ENCODE data around the gene PDE6A. TPM values are rescaled to one million over a fixed set of nuclear protein-coding genes. Genes with fewer than 3 reads are reported as not detected.
A peak's percentile ranks its signal among the peaks of the same experiment; 100 is the strongest.

PDE6A gene
- polyA plus RNA-seq, 2 of the 4 experiments (the other 2 are of a cell fraction): 0.28 to 0.35 TPM

DNA sequence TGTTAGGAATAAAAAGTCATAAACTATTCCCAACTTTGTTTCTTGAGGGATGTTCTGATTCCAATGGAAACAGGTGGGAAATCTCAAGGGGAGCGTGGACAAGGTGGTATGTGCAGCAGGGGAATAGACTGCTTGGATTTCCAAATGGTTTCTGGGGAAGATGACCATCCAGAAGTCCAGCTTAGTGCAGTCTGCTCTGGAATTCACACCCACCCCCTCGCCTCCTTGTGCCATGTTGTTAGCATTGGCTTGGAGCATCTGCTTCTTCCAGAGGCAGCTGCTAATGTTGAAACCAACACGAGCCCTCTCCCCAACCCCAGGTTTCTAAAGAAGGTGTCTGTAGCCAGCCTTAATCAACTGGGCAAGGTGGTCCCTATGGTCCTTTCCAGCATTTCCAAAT lies 90.9 kb downstream of the PDE6A start:
- Histone ChIP-seq H3K4me3 (no peak overlapping the region), H3K4me2 (no peak overlapping the region), H3K4me1 (peaks cover 18% of the 10 kb centered on the region), H3K9me3 (no peaks in the 10 kb centered on the region), H3K27ac (peak overlapping the region; percentile 8 to 36; a peak in 1 of 6 replicates)
- ChIA-PET POLR2A (interaction anchor here (1.2 kb wide), 1 partner anchor 107 kb away, joined by 9 read pairs; the partner anchor contains the start of gene SLC26A2), CTCF (interaction anchor here (0.8 to 35.9 kb wide), 34 partner anchors 8 to 235 kb away, joined by 3 to 768 read pairs (median 7); partner anchors contain the start of genes HMGXB3, SLC26A2 and TIGD6)
- TF ChIP-seq HDAC2 (IDR thresholded peaks at IDR 0.05) (no peak), NPAS2 (CRISPR knock-in tag; IDR thresholded peaks at IDR 0.05; ENCODE audit: borderline replicate concordance) (no peak), POLR2AphosphoS2 (conservative IDR thresholded peaks at IDR 0.05; ENCODE audit: low read length) (no peak), KDM5A (IDR thresholded peaks at IDR 0.05) (no peak), ZSCAN20 (CRISPR knock-in tag; IDR thresholded peaks at IDR 0.05) (no peak), ZFP36 (IDR thresholded peaks at IDR 0.05; ENCODE audit: borderline replicate concordance, partially characterized antibody) (no peak), EHMT2 (IDR thresholded peaks at IDR 0.05; ENCODE audit: low read depth) (no peak), GATA3 (IDR thresholded peaks at IDR 0.05; ENCODE audit: borderline replicate concordance) (no peak), RARB (CRISPR knock-in tag; IDR thresholded peaks at IDR 0.05) (no peak), KDM1A (IDR thresholded peaks at IDR 0.05; ENCODE audit: low read depth) (no peak)
- TF ChIP-seq, protein P1, sequence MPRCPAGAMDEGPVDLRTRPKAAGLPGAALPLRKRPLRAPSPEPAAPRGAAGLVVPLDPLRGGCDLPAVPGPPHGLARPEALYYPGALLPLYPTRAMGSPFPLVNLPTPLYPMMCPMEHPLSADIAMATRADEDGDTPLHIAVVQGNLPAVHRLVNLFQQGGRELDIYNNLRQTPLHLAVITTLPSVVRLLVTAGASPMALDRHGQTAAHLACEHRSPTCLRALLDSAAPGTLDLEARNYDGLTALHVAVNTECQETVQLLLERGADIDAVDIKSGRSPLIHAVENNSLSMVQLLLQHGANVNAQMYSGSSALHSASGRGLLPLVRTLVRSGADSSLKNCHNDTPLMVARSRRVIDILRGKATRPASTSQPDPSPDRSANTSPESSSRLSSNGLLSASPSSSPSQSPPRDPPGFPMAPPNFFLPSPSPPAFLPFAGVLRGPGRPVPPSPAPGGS (IDR thresholded peaks at IDR 0.05): no peak
- ATAC-seq (no peak), DNase-seq (ENCODE audit: low read depth in 1 of 2, low spot score in 1 of 2) (no peak), FAIRE-seq (no peak)
- 90% methylated on average over 3 of the region's 3 CpGs for WGBS (ENCODE audit: missing lambda C conversion rate)

DNA sequence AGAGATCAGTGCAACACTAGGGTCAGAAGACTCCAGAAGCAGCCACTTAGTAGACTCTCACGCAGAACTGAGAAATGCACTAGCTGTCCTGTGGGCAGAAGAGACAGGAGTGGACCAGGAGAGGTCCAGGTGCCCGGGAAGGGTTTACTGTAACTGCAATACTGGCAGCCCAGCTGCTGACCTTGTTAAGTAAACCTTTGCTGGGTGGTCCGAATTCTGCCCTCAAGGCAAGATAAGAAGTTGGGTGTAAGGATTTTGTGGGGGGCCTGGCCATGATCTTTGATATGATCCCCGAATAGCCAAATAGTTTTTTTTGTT lies 91.3 kb downstream of the PDE6A start:
- peak overlapping the region; percentile 47 for H3K4me2 ChIP-seq
- FAIRE-seq (no peak), DNase-seq (ENCODE audit: low read depth in 1 of 2, low spot score in 1 of 2) (no peak), ATAC-seq (peak; percentile 30 to 70; a peak in 4 of 6 replicates)
- POLR2A ChIA-PET: interaction anchor here (1.2 kb wide), 1 partner anchor 107 kb away, joined by 9 read pairs; the partner anchor contains the start of gene SLC26A2
- H3K4me3 ChIP-seq: no peak overlapping the region
- WGBS (ENCODE audit: missing lambda C conversion rate): 57% methylated on average over 4 of the region's 4 CpGs
- no peaks in the 10 kb centered on the region for H3K9me3 ChIP-seq
- CTCF ChIA-PET: interaction anchor here (0.8 to 35.9 kb wide), 44 partner anchors 8 to 361 kb away, joined by 3 to 768 read pairs (median 5); partner anchors contain the start of genes HMGXB3, SLC26A2 and TIGD6
- peaks cover 18% of the 10 kb centered on the region for H3K4me1 ChIP-seq
- peak overlapping the region; percentile 34 to 42; a peak in 2 of 6 replicates for H3K27ac ChIP-seq
- no peak for TF ChIP-seq MAZ (IDR thresholded peaks at IDR 0.05; ENCODE audit: borderline replicate concordance, low read depth, low read length)
- no peak for TF ChIP-seq HDAC2 (IDR thresholded peaks at IDR 0.05)
- TF ChIP-seq, protein P2, sequence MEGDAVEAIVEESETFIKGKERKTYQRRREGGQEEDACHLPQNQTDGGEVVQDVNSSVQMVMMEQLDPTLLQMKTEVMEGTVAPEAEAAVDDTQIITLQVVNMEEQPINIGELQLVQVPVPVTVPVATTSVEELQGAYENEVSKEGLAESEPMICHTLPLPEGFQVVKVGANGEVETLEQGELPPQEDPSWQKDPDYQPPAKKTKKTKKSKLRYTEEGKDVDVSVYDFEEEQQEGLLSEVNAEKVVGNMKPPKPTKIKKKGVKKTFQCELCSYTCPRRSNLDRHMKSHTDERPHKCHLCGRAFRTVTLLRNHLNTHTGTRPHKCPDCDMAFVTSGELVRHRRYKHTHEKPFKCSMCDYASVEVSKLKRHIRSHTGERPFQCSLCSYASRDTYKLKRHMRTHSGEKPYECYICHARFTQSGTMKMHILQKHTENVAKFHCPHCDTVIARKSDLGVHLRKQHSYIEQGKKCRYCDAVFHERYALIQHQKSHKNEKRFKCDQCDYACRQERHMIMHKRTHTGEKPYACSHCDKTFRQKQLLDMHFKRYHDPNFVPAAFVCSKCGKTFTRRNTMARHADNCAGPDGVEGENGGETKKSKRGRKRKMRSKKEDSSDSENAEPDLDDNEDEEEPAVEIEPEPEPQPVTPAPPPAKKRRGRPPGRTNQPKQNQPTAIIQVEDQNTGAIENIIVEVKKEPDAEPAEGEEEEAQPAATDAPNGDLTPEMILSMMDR (IDR thresholded peaks at IDR 0.05): peak; percentile 32; the same call in 1 of the 3 replicates
- TF ChIP-seq NR3C1 (IDR thresholded peaks at IDR 0.05): no peak
- no peak for TF ChIP-seq CEBPB (IDR thresholded peaks at IDR 0.05)
- no peak for TF ChIP-seq RFX5 (IDR thresholded peaks at IDR 0.05)

DNA sequence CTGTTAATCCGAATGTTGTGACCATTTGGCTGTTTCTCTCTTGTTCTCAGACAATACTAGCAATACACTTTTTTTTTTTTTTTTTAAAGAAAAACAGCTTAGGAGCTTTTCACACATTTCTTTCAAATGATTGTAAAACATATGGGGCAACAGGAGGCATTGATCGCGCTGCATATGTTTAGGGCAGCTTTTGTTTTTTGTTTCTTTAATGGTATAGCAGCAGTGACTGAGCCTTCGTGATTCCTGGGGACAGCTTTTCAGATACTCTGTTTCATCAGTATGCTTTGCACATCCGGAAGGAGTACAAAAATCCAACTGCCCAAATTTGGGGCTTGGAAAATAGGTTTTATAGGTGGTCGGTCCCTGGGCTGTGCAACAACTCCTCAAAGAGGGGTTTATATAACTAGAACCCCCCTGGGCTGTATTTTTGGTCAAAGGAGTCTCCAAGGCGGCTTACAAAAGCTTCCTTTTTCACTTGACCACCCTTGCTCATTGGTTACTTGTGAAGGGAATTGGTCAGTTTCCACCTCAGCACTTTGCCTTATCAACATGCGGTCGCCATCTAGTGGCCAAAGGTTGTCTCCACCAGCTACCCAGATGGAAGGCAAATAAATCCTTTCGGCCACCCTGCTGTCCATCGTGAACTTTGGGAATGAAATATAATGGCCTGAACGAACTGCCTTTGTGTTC lies 91.8 kb downstream of the PDE6A start:
- POLR2A ChIA-PET: interaction anchor here (0.7 to 1.2 kb wide), 2 partner anchors 107 to 108 kb away, joined by 5 to 9 read pairs; partner anchors contain the start of gene SLC26A2
- H3K27ac ChIP-seq: peak overlapping the region; percentile 34 to 42; a peak in 2 of 6 replicates
- no peaks in the 10 kb centered on the region for H3K9me3 ChIP-seq
- FAIRE-seq (peak; percentile 95), ATAC-seq (peak; percentile 86 to 94), DNase-seq (ENCODE audit: low read depth in 1 of 2, low spot score in 1 of 2) (peak; percentile 76 to 77)
- peak overlapping the region; percentile 47 for H3K4me2 ChIP-seq
- H3K4me1 ChIP-seq: peaks cover 13% of the 10 kb centered on the region
- CTCF ChIA-PET: interaction anchor here (0.7 to 35.9 kb wide), 60 partner anchors 9 to 1795 kb away, joined by 3 to 768 read pairs (median 4); partner anchors contain the start of genes HMGXB3, SLC26A2 and TIGD6
- 41% methylated on average over 12 of the region's 12 CpGs for WGBS (ENCODE audit: missing lambda C conversion rate)
- no peak overlapping the region for H3K4me3 ChIP-seq
- TF ChIP-seq TP53 (CRISPR knock-in tag; IDR thresholded peaks at IDR 0.05): no peak
- TF ChIP-seq CHD2 (IDR thresholded peaks at IDR 0.05; ENCODE audit: low read length, partially characterized antibody): no peak
- no peak for TF ChIP-seq SREBF2 (IDR thresholded peaks at IDR 0.05)
- TF ChIP-seq POLR2A (IDR thresholded peaks at IDR 0.05; ENCODE audit: low read length): no peak
- TF ChIP-seq TFCP2L1 (CRISPR knock-in tag; IDR thresholded peaks at IDR 0.05): no peak
- no peak for TF ChIP-seq MYC (IDR thresholded peaks at IDR 0.05; ENCODE audit: borderline replicate concordance, low read length)
- no peak for TF ChIP-seq BHLHE40 (IDR thresholded peaks at IDR 0.05; ENCODE audit: low read depth, low read length)
- TF ChIP-seq, protein P2 (IDR thresholded peaks at IDR 0.05): peak; percentile 89
- no peak for TF ChIP-seq CBX8 (IDR thresholded peaks at IDR 0.05)
- no peak for TF ChIP-seq CHD4 (IDR thresholded peaks at IDR 0.05; ENCODE audit: borderline replicate concordance)
- no peak for TF ChIP-seq FOSL2 (IDR thresholded peaks at IDR 0.05)
- TF ChIP-seq FOSL2 (CRISPR knock-in tag; IDR thresholded peaks at IDR 0.05): no peak
- no peak for TF ChIP-seq JUNB (IDR thresholded peaks at IDR 0.05)
- TF ChIP-seq MAFK (IDR thresholded peaks at IDR 0.05; ENCODE audit: partially characterized antibody): peak; percentile 38

Measured in A549 (cell line).